Embryonic facial prominence (tissue), 1 donor: ENCODE measurements around the gene ANKS6.
"Not testable (repeated sequence)": the region's sequence is repeated elsewhere in the genome, so short reads cannot be mapped to it uniquely, and the experiment has no call there.

Experiments
- DNase-seq: peaks from one replicate; pipeline ENCODE4 v3.0.0-alpha.2; 2016; ENCODE audit errors: extremely low spot score

The ANKS6 gene

DNA sequence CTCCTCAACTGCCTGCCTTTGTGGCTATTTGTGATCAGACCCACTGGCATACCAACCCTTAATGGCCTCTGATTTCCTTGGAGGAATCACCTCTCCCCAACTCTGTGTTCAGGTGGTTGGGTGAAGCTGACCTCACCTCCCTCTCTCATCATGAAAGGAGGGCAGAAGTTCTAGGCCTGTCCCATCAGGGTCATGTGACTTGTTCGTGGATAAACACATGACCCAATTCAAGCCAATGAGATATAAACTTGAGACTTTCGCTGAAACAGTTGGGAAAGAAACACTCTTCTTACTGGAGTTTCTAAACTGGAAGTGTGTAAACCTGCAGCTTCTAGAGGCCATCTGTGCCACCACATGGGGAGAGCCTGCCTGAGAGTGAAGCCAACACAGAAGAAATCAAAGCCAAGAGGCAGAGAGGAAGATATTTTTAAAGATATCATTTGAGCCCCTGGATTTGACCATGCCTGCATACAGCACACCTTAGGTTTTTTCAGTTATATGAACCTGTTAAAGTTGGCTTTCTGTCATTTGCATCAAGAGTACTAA is 93.4 kb downstream of the ANKS6 start:
- no peak for DNase-seq

GRCh38 chr9:98702340-98702739 is 94.0 kb downstream of the ANKS6 start:
- no peak for DNase-seq

GRCh38 chr9:98701576-98701975 is 94.8 kb downstream of the ANKS6 start:
- DNase-seq = no peak

GRCh38 chr9:98700801-98701200 is 95.6 kb downstream of the ANKS6 start:
- no peak for DNase-seq

GRCh38 chr9:98698856-98699255 is 97.5 kb downstream of the ANKS6 start:
- no peak for DNase-seq

DNA sequence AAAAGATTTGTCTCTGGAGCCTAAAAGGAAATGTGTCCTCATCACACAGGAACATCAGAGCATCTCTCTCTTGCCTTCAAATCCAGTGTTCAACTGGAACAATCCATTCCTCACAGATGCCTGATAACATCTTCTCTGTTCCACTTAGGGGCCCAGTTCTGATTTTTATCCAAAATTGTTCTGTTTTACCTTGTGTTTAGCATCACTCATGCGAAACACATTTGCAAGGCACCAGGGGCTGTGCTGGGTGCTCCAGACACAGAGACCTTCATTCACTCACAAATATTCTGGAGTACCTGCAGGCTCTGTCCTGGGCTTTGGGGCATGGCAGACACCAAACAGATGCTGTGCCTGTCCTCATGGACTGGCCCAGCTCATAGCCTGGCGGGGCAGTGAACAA is 101.4 kb downstream of the ANKS6 start:
- no peak for DNase-seq

- DNase-seq = no peak
Observed at GRCh38 chr9:98692392-98692791, 104.0 kb downstream of the ANKS6 start.

DNA sequence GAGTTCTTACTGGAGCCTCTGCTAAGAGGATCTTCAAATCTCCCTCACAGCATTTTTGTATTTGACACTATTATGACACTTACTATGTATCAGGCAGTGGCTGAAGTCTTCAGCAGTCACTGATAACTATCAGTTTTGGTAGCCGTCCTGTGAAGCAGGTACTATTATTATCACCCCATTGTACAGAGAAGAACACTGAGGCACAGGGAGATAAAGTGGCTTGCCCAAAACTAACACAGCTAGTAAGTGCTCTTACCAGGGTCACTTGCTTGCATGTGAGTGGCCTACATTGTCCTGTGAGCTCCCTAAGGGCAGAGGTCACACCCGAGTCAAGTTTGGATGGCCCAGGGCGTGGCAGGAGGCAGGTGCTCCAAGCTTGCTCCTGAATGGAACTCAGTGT is 104.5 kb downstream of the ANKS6 start:
- DNase-seq = no peak

DNA sequence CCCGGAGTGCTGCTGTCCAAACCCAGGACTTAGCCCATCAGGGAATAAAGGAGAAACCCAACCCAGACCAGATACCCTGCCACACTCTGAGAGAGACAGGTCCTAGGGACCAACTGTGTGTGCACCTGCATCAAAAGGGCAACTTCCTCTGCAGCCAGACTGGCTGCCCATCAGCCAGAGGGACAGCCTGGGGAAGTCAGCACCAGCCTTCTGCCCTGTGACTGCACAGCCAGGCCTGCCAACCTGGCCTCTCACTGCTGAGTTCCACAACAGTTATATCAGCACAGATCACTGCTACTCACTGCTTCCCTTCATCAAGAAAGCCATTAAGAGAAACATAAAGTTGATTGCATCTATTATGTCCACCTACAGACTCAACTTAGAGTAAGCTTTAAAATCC is 105.7 kb downstream of the ANKS6 start:
- no peak for DNase-seq

GRCh38 chr9:98688710-98689495 is 107.5 kb downstream of the ANKS6 start:
- peak; percentile 37 for DNase-seq

DNA sequence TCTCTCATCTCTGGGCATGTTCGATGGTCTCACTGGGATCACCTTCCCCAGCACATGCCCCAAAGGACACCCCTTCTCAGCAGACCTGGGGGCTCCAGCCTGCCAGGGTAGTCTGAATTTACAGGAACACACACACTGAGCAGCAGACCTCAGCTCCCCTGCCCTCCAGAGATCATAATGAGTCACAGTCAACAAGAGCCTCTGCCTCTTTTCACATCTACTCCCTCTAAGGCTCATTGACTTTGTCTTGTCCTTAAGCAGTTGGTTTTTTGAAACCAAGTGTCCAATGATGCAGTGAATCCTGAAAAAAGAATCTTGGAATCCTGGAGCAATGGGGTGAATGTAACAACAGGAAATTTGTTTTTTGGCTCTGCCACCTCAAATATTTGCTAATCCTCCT is 108.4 kb downstream of the ANKS6 start:
- no peak for DNase-seq

- DNase-seq = no peak
Observed at GRCh38 chr9:98686961-98687855, 109.1 kb downstream of the ANKS6 start.

DNA sequence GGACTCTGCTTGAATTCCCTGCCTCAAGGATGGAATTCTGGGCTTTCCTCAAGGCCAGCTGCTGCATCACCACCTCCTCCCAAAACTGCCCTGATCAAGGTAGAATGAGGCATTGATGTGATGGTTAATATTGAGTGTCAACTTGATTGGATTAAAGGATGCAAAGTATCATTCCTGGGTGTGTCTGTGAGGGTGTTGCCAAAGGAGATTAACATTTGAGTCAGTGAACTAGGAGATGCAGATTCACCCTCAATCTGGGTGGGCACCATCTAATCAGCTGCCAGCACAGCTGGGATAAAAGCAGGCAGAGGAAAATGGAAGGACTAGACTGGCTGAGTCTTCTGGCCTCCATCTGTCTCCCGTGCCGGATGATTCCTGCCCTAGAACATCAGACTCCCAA is 111.5 kb downstream of the ANKS6 start:
- not testable (repeated sequence) for DNase-seq
